Stimulated activated CD8-positive, alpha-beta memory T cell treated with anti-CD3 and anti-CD28 coated beads, Interleukin-2, amount 100 ng/mL, for 48 hours (primary cell): ENCODE measurements around the gene PRKAR1B.

ENCODE experiments used
- DNase-seq, 2 donors: peaks; one replicate each; pipeline ENCODE4 v3.0.0-alpha.2; 2020; ENCODE audit warnings: low read depth in 2 of 2

Gene PRKAR1B

GRCh38 chr7:603152-603951 is 123.7 kb downstream of the PRKAR1B start:
- no peak for DNase-seq

DNA sequence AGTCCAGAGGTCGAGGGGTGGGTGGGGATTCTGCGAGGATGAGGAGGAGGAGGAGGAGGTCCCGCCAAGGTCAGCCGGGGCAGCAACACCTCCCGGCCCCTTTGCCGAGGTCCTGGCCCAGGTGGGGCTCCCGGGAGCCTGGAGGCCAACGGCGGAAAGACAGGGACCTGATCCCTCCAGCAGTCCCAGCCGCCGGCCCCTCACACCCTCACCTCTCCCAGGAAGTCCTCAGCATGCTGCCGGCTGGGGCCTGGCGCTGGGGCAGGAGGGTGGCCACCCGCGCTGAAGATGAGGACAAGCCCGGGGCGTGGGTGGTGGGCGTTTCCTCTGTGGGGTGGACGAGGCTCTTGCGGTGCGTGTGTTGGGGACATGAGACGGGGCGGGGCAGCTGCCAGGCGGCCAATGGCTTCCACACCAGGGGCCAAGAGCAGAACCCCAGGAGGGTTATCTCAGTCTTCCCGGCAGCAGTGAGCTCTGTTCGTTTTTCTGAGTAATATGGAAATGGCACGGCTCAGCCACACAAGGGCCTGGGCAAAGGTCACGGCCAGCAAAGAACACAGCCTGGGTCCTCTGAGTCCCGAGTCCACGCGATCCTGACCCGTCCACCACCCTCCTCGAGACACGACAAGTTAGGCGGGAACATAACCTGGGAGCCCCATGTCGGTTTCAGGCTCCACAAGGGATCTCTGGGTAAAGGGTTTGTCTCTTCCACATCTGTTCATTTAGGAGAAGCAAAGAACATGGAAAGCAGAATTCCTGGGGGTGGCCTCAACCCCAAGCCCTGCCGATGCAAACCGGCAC is 124.5 kb downstream of the PRKAR1B start:
- peak; percentile 75 to 82 for DNase-seq

- peak; percentile 91 for DNase-seq
Observed at GRCh38 chr7:601595-602340, 125.3 kb downstream of the PRKAR1B start.

GRCh38 chr7:601036-601594 is 126.0 kb downstream of the PRKAR1B start:
- no peak for DNase-seq

DNA sequence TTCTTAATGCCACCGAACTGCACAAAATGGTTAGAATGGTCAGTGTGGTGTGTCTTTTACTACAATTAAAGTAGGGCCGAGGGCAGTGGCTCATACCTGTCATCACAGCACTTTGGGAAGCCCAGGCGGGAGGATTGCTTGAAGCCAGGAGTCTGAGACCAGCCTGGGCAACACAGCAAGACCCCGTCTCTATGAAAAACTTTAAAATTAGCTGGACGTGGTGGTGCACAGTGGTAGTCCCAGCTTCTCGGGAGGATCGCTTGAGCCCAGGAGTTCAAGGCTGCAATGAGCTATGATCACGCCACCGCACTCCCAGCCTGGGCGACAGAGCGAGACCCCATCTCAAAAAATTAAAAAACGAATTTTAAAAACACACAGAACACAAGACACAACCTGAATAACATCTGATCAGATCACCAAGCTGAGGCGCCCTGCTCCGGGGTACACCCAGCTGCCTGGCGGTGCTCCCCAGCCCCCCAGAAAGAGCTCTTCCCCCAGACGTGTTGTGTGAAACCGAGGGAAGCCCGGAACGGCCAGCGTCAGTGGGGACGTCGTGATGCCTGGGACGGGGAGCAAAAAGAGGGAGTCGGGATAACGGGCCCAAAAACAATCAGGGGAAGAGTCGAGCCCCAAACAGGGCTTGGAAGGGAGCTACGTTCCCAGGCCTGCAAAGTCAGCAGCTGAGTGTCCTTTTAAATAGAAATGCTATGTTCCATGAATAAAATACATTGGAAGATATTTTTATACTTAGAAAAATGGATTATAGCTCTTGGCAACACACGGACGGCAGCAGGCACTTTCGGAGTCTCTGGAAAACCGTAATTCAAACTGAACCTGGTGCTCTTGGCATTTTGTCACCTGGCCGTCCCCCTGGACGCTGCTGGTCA is 126.7 kb downstream of the PRKAR1B start:
- no peak for DNase-seq

- DNase-seq, result no peak
Observed at GRCh38 chr7:598899-599298, 128.2 kb downstream of the PRKAR1B start.

DNA sequence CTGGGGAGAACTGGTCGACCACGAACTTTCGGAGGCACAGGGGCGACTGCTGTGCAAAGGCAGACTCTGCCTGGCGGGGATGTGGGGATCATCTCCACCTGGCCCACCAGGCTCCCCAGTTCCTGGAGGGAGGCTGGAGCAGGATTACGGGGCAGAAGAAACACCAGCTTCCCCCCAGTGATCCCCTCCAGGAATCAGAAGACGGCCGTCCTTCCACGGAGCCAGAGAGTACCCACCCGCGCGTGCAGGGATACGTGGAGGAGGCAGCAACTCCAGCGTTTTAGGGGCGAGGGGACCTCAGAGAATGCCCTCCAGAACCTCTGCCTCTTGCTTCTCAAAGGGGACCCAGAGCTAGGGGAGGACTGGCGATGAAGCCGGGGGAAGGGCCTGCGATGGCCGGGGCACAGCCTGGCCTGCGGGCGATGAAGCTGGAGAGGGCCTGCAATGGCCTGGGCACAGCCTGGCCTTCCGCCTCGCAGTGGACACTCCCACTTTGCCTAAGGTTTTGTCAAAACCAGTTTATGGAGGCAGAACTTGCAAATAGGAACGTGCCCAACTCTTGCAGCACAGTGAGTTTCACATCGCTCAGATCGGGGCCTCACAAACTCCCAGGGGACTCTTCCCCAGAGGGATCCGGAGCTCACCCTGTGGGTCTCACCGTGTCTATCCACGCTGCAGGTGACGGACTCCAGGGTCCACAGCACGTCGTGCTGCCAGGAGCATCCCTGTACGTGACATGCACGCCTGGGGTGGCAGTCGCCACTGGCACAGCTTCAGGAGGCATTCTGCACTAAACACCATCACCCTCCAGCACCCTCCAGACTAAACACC is 129.5 kb downstream of the PRKAR1B start:
- no peak for DNase-seq

DNA sequence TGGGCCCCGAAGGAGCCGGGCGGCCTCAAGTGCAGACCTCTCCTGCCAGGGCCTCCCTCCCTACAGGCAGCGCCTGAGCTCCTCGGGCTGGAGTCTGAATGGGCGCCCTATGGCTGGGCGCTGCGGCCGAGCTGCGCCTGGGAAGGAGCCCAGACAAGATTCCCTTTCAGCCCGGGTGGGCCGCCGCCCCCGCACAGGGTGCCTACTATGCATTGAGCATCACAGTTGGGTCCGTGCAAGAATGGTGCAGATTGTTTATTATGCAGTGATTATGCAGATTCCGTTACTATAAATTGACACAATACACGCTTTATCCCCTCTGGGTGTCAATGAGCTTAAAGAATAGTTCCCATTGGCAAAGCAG is 130.3 kb downstream of the PRKAR1B start:
- DNase-seq, result no peak

DNA sequence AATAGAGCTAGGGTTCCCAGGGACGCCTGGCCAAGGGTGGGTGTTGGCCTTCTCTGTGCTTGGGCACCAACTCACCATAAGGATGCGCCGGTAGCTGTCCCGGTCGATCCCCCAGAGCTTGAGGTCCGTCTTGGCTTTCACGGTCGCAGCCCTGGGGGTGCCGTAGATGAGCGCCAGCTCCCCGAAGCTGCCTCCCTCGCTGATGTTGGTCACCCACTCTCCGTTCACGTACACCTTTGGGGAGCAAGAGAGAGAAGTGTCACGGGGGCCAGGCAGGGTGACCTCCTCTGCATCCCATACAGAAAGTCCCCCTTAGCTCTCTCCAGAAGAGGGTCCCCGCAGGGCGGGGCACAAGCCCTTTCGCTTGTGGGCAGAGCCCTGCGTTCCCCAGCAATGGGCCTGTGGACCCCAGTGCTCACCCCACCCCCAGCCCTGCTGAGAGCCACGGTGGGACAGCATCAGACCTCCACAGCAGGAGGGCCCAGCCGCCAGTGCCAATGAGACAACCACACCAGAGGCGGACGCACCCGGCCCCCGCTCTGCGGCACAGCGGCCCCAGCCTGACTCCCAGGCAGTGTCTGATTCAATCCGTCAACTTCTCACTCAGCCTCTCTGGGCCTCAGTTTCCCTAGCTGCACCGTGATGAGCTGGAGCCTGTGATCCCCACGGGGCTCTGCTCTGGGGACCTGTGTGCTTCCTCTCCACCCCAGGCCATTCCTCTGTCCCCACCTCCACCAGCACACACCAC is 130.8 kb downstream of the PRKAR1B start:
- DNase-seq, result no peak

DNA sequence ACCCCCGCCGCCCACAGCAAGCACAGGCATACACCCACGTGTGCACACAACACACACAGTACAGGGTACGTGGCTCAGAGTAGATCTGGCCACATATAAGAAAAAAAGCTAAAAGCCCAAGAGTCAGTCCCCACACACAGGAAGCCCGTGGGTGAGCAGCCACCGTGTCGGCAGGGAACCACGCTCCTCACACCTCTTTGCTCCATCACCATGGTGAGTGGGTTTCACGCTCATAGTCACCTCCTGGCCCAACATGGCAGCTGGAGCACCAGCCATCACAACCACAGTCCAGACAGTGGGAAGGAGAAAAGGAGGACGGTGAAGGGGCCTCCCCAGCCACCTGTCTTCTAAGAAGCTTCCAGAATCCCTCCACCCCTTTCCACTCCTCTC is 131.5 kb downstream of the PRKAR1B start:
- DNase-seq, result no peak

DNA sequence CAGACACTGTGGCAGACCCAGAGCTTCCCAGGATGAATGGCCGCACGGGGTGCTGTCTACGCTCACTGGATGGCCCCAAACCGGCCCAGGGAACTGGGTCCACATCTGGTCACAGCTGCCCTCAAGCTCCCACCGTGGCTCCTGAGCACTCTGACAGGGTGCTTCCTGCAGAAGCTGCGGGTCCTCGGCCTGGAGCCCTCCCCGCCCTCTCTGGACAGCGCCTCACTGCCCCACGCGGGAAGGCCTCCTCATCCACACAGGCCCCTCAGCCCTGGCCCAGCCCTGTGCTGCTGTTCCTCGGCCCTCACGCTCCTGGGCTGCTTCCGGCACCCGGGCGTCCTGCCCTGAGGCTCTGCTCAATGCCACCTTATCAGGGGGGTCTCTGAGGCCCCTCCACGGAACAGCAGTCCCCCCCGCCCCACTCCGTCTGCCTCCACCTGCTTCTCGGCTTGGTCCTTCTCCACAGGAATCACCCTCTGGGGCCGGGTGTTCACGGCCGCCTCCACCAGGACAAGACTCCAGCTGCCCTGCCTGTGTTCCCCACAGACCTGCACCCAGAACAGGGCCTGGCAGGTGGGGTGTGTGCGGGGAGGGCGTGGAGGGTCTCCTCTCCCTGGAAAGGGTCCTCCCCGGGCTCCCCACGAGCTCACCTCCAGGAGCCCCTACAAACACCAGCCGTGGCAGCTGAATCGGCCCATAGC is 132.0 kb downstream of the PRKAR1B start:
- no peak for DNase-seq

GRCh38 chr7:594212-594913 is 132.7 kb downstream of the PRKAR1B start:
- DNase-seq, result no peak

DNA sequence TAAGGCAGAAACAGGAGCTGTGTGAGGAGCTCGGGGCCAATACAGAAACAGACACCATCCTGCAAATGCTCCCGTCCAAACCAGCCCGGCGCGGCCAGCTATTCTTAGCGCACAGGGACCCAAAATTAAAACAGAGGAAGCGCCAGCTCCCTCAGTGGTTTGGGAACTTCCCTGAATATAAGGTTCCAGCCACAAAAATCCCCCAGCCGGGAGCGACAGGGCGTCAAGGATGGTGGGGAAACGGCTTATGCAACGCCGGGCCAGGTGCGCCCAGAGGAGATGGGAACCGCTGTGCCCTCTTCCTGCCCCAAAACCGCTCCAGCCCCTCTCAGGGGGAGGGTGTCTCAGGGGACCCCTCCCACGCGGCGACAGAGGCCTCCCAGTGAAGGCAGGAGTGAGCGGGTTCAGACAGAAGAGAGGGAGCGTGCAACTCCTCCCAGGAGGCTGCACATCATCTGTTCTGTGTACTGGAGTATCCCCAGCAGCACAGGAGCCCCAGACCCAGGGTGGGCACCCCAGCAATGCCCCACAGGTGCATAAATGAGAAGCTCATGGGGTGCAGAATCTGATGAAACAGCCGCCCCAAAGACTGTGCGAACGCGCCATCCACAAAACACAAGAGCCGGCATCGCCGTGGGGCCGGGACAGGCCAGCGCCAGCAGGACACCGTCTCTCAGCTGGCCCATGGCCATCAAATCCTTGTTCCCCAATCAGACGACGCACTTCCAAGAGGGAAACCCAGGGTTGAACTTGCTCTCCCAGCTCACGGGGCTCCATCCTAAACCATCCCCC is 133.6 kb downstream of the PRKAR1B start:
- no peak for DNase-seq

DNA sequence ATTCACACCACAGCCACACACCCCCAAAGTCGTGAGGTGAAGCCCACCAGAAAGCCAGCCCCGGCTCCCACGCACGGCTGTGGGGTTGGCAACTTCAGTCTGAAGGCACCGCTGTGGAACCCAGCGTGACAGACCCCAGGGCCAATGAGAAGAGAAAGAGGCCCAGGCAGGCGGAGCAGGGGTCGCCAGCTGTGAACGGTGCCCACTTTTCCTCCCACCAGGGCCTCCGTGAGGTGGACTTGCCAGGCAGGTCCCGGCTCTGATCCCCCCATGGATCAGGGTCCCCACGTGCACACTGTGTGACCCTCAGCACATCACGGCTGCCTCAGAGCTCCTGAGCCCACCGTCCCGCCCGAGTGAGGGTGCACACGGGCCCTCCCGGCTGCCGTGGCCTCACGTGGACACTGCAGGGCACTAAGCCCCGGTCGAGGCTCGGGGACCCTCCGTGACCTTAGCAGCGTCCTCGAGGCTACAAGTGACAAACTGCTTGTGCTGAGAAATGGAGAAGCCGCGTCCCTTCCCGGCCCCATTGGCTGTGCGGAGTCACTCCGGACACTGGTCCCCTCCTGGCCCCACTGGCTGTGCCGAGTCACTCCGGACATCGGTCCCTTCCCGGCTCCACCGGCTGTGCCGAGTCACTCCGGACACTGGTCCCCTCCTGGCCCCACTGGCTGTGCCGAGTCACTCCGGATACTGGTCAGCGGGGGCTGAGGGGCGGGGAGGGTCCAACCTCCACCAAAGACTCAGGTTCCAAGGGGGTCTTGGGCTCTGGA is 135.0 kb downstream of the PRKAR1B start:
- DNase-seq, result no peak

GRCh38 chr7:590731-591551 is 136.1 kb downstream of the PRKAR1B start:
- DNase-seq, result no peak
